H1 (cell line): ENCODE measurements around the gene ADGRB3. TPM values are rescaled to one million over a fixed set of nuclear protein-coding genes. Genes with fewer than 3 reads are reported as not detected.

Experiments used
- CTCF ChIA-PET: fragments of 300-600 bp; sonication (Branson Sonifier 250); formaldehyde crosslinking; loops from one replicate; lab custom pipeline; 2021; ENCODE audit not compliant: partially characterized antibody; lab: Charles Lee
- POLR2A ChIA-PET: fragments of 300-600 bp; sonication (Branson Sonifier 250); formaldehyde crosslinking; loops from one replicate; lab custom pipeline; 2021; ENCODE audit warnings: inconsistent platforms; ENCODE audit not compliant: partially characterized antibody; lab: Charles Lee
- DNase-seq, 2 experiments: peaks; one replicate each; pipeline versions ENCODE4 v3.0.0 to v3.0.0-alpha.2; 2010 to 2022; ENCODE audit warnings: low spot score in 2 of 2, low read depth in 1 of 2, mixed read lengths in 1 of 2
- FAIRE-seq: peaks from 2 replicates; lab custom pipeline; 2011; peaks lifted over from hg19 to GRCh38; lab: Jason Lieb, UNC
- H2AFZ ChIP-seq: 2 replicates; pipeline ENCODE4 v1.8.1; 2012; ENCODE audit warnings: low read length, inconsistent platforms
- H2AK5ac ChIP-seq: 2 replicates; pipeline ENCODE4 v1.6.1; 2013; ENCODE audit warnings: low read depth, low read length
- H2BK120ac ChIP-seq: replicated peaks from 2 replicates; pipeline ENCODE3; 2013; ENCODE audit warnings: low read depth, low read length, inconsistent platforms
- H2BK12ac ChIP-seq: 2 replicates; pipeline ENCODE4 v1.6.1; 2013; ENCODE audit warnings: low read depth, low read length
- H2BK15ac ChIP-seq: 2 replicates; pipeline ENCODE4 v1.6.1; 2013; ENCODE audit warnings: low read length
- H2BK20ac ChIP-seq: 2 replicates; pipeline ENCODE4 v1.6.1; 2013; ENCODE audit warnings: low read length
- H2BK5ac ChIP-seq: 2 replicates; pipeline ENCODE4 v1.6.1; 2013; ENCODE audit warnings: low read depth, low read length
- H3K14ac ChIP-seq: 2 replicates; pipeline ENCODE4 v1.6.1; 2013; ENCODE audit warnings: inconsistent platforms; ENCODE audit not compliant: insufficient read length
- H3K18ac ChIP-seq: 2 replicates; pipeline ENCODE4 v1.6.1; 2013; ENCODE audit warnings: low read length; ENCODE audit errors: extremely low read depth
- H3K23ac ChIP-seq: 2 replicates; pipeline ENCODE4 v1.6.1; 2013; ENCODE audit warnings: inconsistent platforms; ENCODE audit not compliant: insufficient read length
- H3K23me2 ChIP-seq: 2 replicates; pipeline ENCODE4 v1.6.1; 2013; ENCODE audit warnings: low read depth, low read length
- H3K27ac ChIP-seq: 2 replicates; pipeline ENCODE4 v1.6.1; 2011; ENCODE audit warnings: low read depth, low read length, inconsistent platforms
- H3K27me3 ChIP-seq, 4 experiments: replicated peaks in 1 of 4; 1 replicate in 1 of 4; 2 replicates in 3 of 4; pipeline versions ENCODE4 v1.6.1 to v1.8.1; 2011 to 2013; ENCODE audit warnings: low read length in 3 of 4, mild to moderate bottlenecking in 3 of 4, inconsistent platforms in 2 of 4, mixed read lengths in 2 of 4, moderate library complexity in 1 of 4; ENCODE audit not compliant: control insufficient read depth in 3 of 4, insufficient read depth in 3 of 4; ENCODE audit errors: extremely low read depth in 1 of 4
- H3K36me3 ChIP-seq, 4 experiments: 2 replicates each; pipeline versions ENCODE4 v1.6.1 to v1.8.1; 2011 to 2013; ENCODE audit warnings: mild to moderate bottlenecking in 4 of 4, low read length in 3 of 4, moderate library complexity in 2 of 4, control low read depth in 1 of 4, inconsistent platforms in 1 of 4; ENCODE audit not compliant: insufficient read depth in 4 of 4, control insufficient read depth in 2 of 4
- H3K4ac ChIP-seq: replicated peaks from 2 replicates; pipeline ENCODE3; 2013; ENCODE audit warnings: low read length, low read depth, mixed read lengths, inconsistent platforms; ENCODE audit not compliant: insufficient read length
- H3K4me1 ChIP-seq, 4 experiments: replicated peaks in 1 of 4; 1 replicate in 1 of 4; 2 replicates in 3 of 4; pipeline versions ENCODE4 v1.6.1 to v1.8.1; 2011 to 2013; ENCODE audit warnings: low read length in 3 of 4, inconsistent platforms in 2 of 4, mixed read lengths in 1 of 4; ENCODE audit not compliant: insufficient read depth in 4 of 4, control insufficient read depth in 3 of 4
- H3K4me2 ChIP-seq, 2 experiments: 2 replicates each; pipeline versions ENCODE4 v1.6.1 to v1.8.1; 2011 to 2013; ENCODE audit warnings: low read depth in 2 of 2, low read length in 2 of 2, control low read depth in 1 of 2, inconsistent platforms in 1 of 2, mild to moderate bottlenecking in 1 of 2; ENCODE audit not compliant: insufficient read depth in 1 of 2
- H3K4me3 ChIP-seq, 4 experiments: fragments of 200-600, 300-600 bp in 1 of 4; sonication (generic), shearing (Covaris generic), sonication (Bioruptor Twin) in 1 of 4; 2 replicates each; pipeline versions ENCODE4 v1.5.1 to v1.8.1; 2011 to 2016; ENCODE audit warnings: low read length in 4 of 4, low read depth in 3 of 4, control low read depth in 2 of 4, inconsistent platforms in 2 of 4, mild to moderate bottlenecking in 2 of 4, mixed read lengths in 1 of 4, moderate library complexity in 1 of 4; ENCODE audit not compliant: insufficient read depth in 2 of 4; ENCODE audit errors: extremely low read depth in 1 of 4
- H3K56ac ChIP-seq: replicated peaks from 2 replicates; pipeline ENCODE3; 2013; ENCODE audit warnings: low read depth, mild to moderate bottlenecking, mixed read lengths, low read length, inconsistent platforms; ENCODE audit not compliant: insufficient read length
- H3K79me1 ChIP-seq: 2 replicates; pipeline ENCODE4 v1.6.1; 2013; ENCODE audit warnings: low read depth, low read length, control low read depth
- H3K79me2 ChIP-seq, 2 experiments: 2 replicates each; pipeline versions ENCODE4 v1.6.1 to v1.8.1; 2012 to 2013; ENCODE audit warnings: low read length in 2 of 2, mild to moderate bottlenecking in 2 of 2, inconsistent platforms in 1 of 2; ENCODE audit not compliant: insufficient read depth in 2 of 2, control insufficient read depth in 1 of 2
- H3K9ac ChIP-seq, 4 experiments: replicated peaks in 1 of 4; 1 replicate in 1 of 4; 2 replicates in 3 of 4; pipeline versions ENCODE4 v1.6.1 to v1.8.1; 2011 to 2013; ENCODE audit warnings: low read depth in 3 of 4, low read length in 3 of 4, control low read depth in 2 of 4, mild to moderate bottlenecking in 2 of 4, moderate library complexity in 2 of 4, inconsistent platforms in 1 of 4; ENCODE audit errors: extremely low read depth in 1 of 4
- H3K9me3 ChIP-seq, 2 experiments: 2 replicates each; pipeline versions ENCODE4 v1.6.1 to v1.8.1; 2012 to 2013; ENCODE audit warnings: mild to moderate bottlenecking in 2 of 2, moderate library complexity in 2 of 2, control low read depth in 1 of 2, inconsistent platforms in 1 of 2, low read depth in 1 of 2, low read length in 1 of 2, mixed read lengths in 1 of 2; ENCODE audit not compliant: insufficient read depth in 2 of 2
- H4K20me1 ChIP-seq, 2 experiments: replicated peaks in 1 of 2; 2 replicates each; pipeline versions ENCODE3 to v1.8.1; 2011 to 2013; ENCODE audit warnings: inconsistent platforms in 2 of 2, low read length in 2 of 2, mild to moderate bottlenecking in 1 of 2; ENCODE audit not compliant: insufficient read depth in 2 of 2, control insufficient read depth in 1 of 2
- H4K5ac ChIP-seq: 2 replicates; pipeline ENCODE4 v1.6.1; 2013; ENCODE audit warnings: low read length, low read depth, mixed read lengths, inconsistent platforms; ENCODE audit not compliant: insufficient read length
- H4K8ac ChIP-seq: 2 replicates; pipeline ENCODE4 v1.8.0; 2013; ENCODE audit warnings: mild to moderate bottlenecking, moderate library complexity, low read length, inconsistent platforms; ENCODE audit not compliant: insufficient read depth; ENCODE audit errors: extremely low read depth
- H4K91ac ChIP-seq: replicated peaks from 2 replicates; pipeline ENCODE3; 2013; ENCODE audit warnings: low read length, mixed read lengths, inconsistent platforms; ENCODE audit not compliant: insufficient read length
- GTF2F1 ChIP-seq: IDR thresholded peaks from 2 replicates; pipeline ENCODE4 v1.6.1; 2012; ENCODE audit warnings: low read depth, low read length, improper control_type of control experiment, borderline replicate concordance
- KDM4A ChIP-seq: IDR thresholded peaks from one replicate; pipeline ENCODE4 v1.7.1; 2012; ENCODE audit warnings: low read depth, mild to moderate bottlenecking, moderate library complexity, low read length, inconsistent platforms; ENCODE audit not compliant: severe bottlenecking
- KDM5A ChIP-seq: fragments of 200-600 bp; IDR thresholded peaks from 2 replicates; pipeline ENCODE4 v1.7.1; 2012; ENCODE audit warnings: mild to moderate bottlenecking, low read length, inconsistent platforms, mixed read lengths
- YY1 ChIP-seq: IDR thresholded peaks from 2 replicates; pipeline ENCODE4 v1.6.1; 2011; ENCODE audit warnings: low read depth, mild to moderate bottlenecking, low read length
- polyA plus RNA-seq, 7 experiments: library from polyadenylated mRNA; depleted of rRNA in 3 of 7; stranded (reverse) in 5 of 7; unstranded in 2 of 7; fragments of >200 nt in 5 of 7; fragments of 200-250 nt in 2 of 7; gene quantifications; 1 replicate in 5 of 7; 2 replicates in 1 of 7; 4 replicates in 1 of 7; pipeline versions ENCODE4 v1.2.1 to v1.2.3, GENCODE V29; 2011 to 2013; ENCODE audit warnings: missing spikeins in 2 of 7, mixed read lengths in 2 of 7
- total RNA-seq: library from RNA; stranded (reverse); fragmentation: NEBNext Ultra II Directional; extraction: Animal tissue kit (Norgen Biotek cat#: 25700); gene quantifications from 2 replicates; pipeline ENCODE4 v1.2.1, GENCODE V29; 2021

ADGRB3 gene
- total and polyA plus RNA-seq, 2 of the 8 experiments (the other 6 are each of a cell fraction or from before 2014, with no cell fraction given), result 0.35 to 1.2 TPM

- H3K23ac ChIP-seq, result no peak overlapping the region
- H3K9me3 ChIP-seq, result no peaks in the 10 kb centered on the region
- DNase-seq (no peak), FAIRE-seq (no peak)
- no peak overlapping the region for H3K9ac ChIP-seq
- no peak overlapping the region for H4K5ac ChIP-seq
- no peak overlapping the region for H3K4me3 ChIP-seq
- H2BK5ac ChIP-seq, result no peak overlapping the region
- ChIA-PET POLR2A (no interaction called here), CTCF (no interaction called here)
- H3K79me1 ChIP-seq, result no peaks in the 10 kb centered on the region
- H2BK15ac ChIP-seq, result no peak overlapping the region
- H3K4me1 ChIP-seq, result peaks cover 0 to 2% (median 0%) of the 10 kb centered on the region in 4 experiments; a peak in 1 of 7 replicates
- no peak overlapping the region for H2BK120ac ChIP-seq
- H3K36me3 ChIP-seq, result no peaks in the 10 kb centered on the region
- H2AK5ac ChIP-seq, result no peak overlapping the region
- 0 out of 2 replicates have a peak overlapping the region, but pooled peaks have one; percentile 33 for H2AFZ ChIP-seq
- no peaks in the 10 kb centered on the region for H3K23me2 ChIP-seq
- H3K56ac ChIP-seq, result no peak overlapping the region
- H4K91ac ChIP-seq, result no peak overlapping the region
- H4K20me1 ChIP-seq, result no peaks in the 10 kb centered on the region
- H3K79me2 ChIP-seq, result no peaks in the 10 kb centered on the region
- H3K4me2 ChIP-seq, result peak overlapping the region in 1 of 2 experiments; percentile 16; a peak in 1 of 4 replicates
- H3K14ac ChIP-seq, result no peak overlapping the region
- no peak overlapping the region for H3K18ac ChIP-seq
- H3K4ac ChIP-seq, result no peak overlapping the region
- H3K27me3 ChIP-seq, result no peaks in the 10 kb centered on the region
- TF ChIP-seq GTF2F1 (no peak), KDM4A (no peak), KDM5A (no peak), YY1 (no peak)
- TF ChIP-seq, all 59 proteins: peak for 0
- H2BK20ac ChIP-seq, result no peak overlapping the region
- H3K27ac ChIP-seq, result no peak overlapping the region
- no peak overlapping the region for H2BK12ac ChIP-seq
- H4K8ac ChIP-seq, result no peak overlapping the region
Observed at GRCh38 chr6:68738039-68738438, 103.0 kb downstream of the ADGRB3 start.
